Liver (tissue), 9 donors: ENCODE measurements around the gene C12orf57. TPM values are rescaled to one million over a fixed set of nuclear protein-coding genes. Genes with fewer than 3 reads are reported as not detected.
A peak's percentile ranks its signal among the peaks of the same experiment; 100 is the strongest.

ENCODE experiments used
- DNase-seq: peaks from one replicate; pipeline ENCODE4 v3.0.0-alpha.2; 2017; ENCODE audit warnings: low spot score
- H3K27ac ChIP-seq, 2 donors: one replicate each; pipeline ENCODE4 v1.7.0; 2013; ENCODE audit warnings: inconsistent platforms in 2 of 2, low read length in 2 of 2, control low read depth in 1 of 2, low read depth in 1 of 2, mild to moderate bottlenecking in 1 of 2
- H3K27me3 ChIP-seq, 4 donors: one replicate each; pipeline versions ENCODE4 v1.6.1 to v1.7.0; 2013; ENCODE audit warnings: low read length in 3 of 4, inconsistent platforms in 1 of 4, mild to moderate bottlenecking in 1 of 4, moderate library complexity in 1 of 4; ENCODE audit not compliant: control insufficient read depth in 4 of 4, insufficient read depth in 4 of 4
- H3K36me3 ChIP-seq, 4 donors: one replicate each; pipeline versions ENCODE4 v1.6.1 to v1.7.0; 2013; ENCODE audit warnings: low read length in 3 of 4, mild to moderate bottlenecking in 3 of 4, low read depth in 1 of 4, moderate library complexity in 1 of 4; ENCODE audit not compliant: control insufficient read depth in 4 of 4, insufficient read depth in 3 of 4
- H3K4me1 ChIP-seq, 4 donors: one replicate each; pipeline versions ENCODE4 v1.6.1 to v1.7.0; 2013; ENCODE audit warnings: low read length in 3 of 4, mild to moderate bottlenecking in 3 of 4, moderate library complexity in 1 of 4; ENCODE audit not compliant: control insufficient read depth in 4 of 4, insufficient read depth in 4 of 4
- H3K4me3 ChIP-seq, 3 donors: one replicate each; pipeline versions ENCODE4 v1.6.1 to v1.7.0; 2013; ENCODE audit warnings: low read length in 3 of 3, control low read depth in 1 of 3, low read depth in 1 of 3, mild to moderate bottlenecking in 1 of 3
- H3K9ac ChIP-seq, 2 donors: one replicate each; pipeline ENCODE4 v1.7.0; 2013; ENCODE audit warnings: low read length in 2 of 2, mild to moderate bottlenecking in 2 of 2, moderate library complexity in 2 of 2, control low read depth in 1 of 2, low read depth in 1 of 2
- H3K9me3 ChIP-seq, 4 donors: one replicate each; pipeline versions ENCODE4 v1.6.1 to v1.7.0; 2013; ENCODE audit warnings: low read length in 3 of 4; ENCODE audit not compliant: control insufficient read depth in 4 of 4
- ATF3 ChIP-seq: IDR thresholded peaks from 2 replicates; pipeline ENCODE4 v1.6.1; 2016; ENCODE audit warnings: antibody characterized with exemption
- CTCF ChIP-seq: fragments of 150-350 bp; IDR thresholded peaks from 2 replicates; pipeline ENCODE4 v1.5.1; 2017; ENCODE audit warnings: improper control_type of control experiment, low read depth, low read length; ENCODE audit not compliant: missing input control
- EGR1 ChIP-seq, 2 donors: IDR thresholded peaks; 2 replicates each; pipeline ENCODE4 v1.6.1; 2016 to 2018; ENCODE audit warnings: antibody characterized with exemption in 2 of 2, low read depth in 2 of 2
- FOXA1 ChIP-seq: IDR thresholded peaks from 2 replicates; pipeline ENCODE4 v1.6.1; 2016; ENCODE audit warnings: antibody characterized with exemption
- FOXA2 ChIP-seq: IDR thresholded peaks from 2 replicates; pipeline ENCODE4 v1.6.1; 2016; ENCODE audit warnings: antibody characterized with exemption
- GABPA ChIP-seq, 2 donors: IDR thresholded peaks in 1 of 2; conservative IDR thresholded peaks in 1 of 2; 2 replicates each; pipeline ENCODE4 v1.6.1; 2016; ENCODE audit warnings: antibody characterized with exemption in 2 of 2, mild to moderate bottlenecking in 1 of 2, moderate library complexity in 1 of 2
- HNF4A ChIP-seq, 2 donors: conservative IDR thresholded peaks; 2 replicates each; pipeline ENCODE4 v1.6.1; 2016; ENCODE audit warnings: antibody characterized with exemption in 2 of 2, mild to moderate bottlenecking in 2 of 2
- HNF4G ChIP-seq: IDR thresholded peaks from 2 replicates; pipeline ENCODE4 v1.6.1; 2016; ENCODE audit warnings: antibody characterized with exemption
- JUND ChIP-seq, 2 donors: IDR thresholded peaks; 2 replicates each; pipeline ENCODE4 v1.6.1; 2016; ENCODE audit warnings: antibody characterized with exemption in 2 of 2
- MAX ChIP-seq: IDR thresholded peaks from 2 replicates; pipeline ENCODE4 v1.6.1; 2016; ENCODE audit warnings: antibody characterized with exemption
- NR2F2 ChIP-seq: IDR thresholded peaks from 2 replicates; pipeline ENCODE4 v1.6.1; 2016; ENCODE audit warnings: antibody characterized with exemption
- RAD21 ChIP-seq, 2 donors: IDR thresholded peaks; 2 replicates each; pipeline ENCODE4 v1.6.1; 2016; ENCODE audit warnings: antibody characterized with exemption in 2 of 2, mild to moderate bottlenecking in 2 of 2
- REST ChIP-seq: IDR thresholded peaks from 2 replicates; pipeline ENCODE4 v1.6.1; 2016; ENCODE audit warnings: antibody characterized with exemption, mild to moderate bottlenecking
- RXRA ChIP-seq, 2 donors: IDR thresholded peaks; 2 replicates each; pipeline ENCODE4 v1.6.1; 2017 to 2018; ENCODE audit warnings: antibody characterized with exemption in 2 of 2, mild to moderate bottlenecking in 1 of 2
- SP1 ChIP-seq: IDR thresholded peaks from 2 replicates; pipeline ENCODE4 v1.6.1; 2018; ENCODE audit warnings: antibody characterized with exemption, mild to moderate bottlenecking
- TAF1 ChIP-seq: conservative IDR thresholded peaks from 2 replicates; pipeline ENCODE4 v1.6.1; 2016; ENCODE audit warnings: antibody characterized with exemption, mild to moderate bottlenecking
- YY1 ChIP-seq: IDR thresholded peaks from 2 replicates; pipeline ENCODE4 v1.6.1; 2016; ENCODE audit warnings: antibody characterized with exemption, mild to moderate bottlenecking
- ZBTB33 ChIP-seq: IDR thresholded peaks from 2 replicates; pipeline ENCODE4 v1.6.1; 2016; ENCODE audit warnings: antibody characterized with exemption
- WGBS: extraction: QIAGEN DNeasy Blood & Tissue Kit; methylation state at CpG from one replicate; pipeline ENCODE4 v1.1.7; 2013; 5-methylcytosine and 5-hydroxymethylcytosine counted together
- polyA plus RNA-seq, 2 donors: library from polyadenylated mRNA; stranded (reverse) in 1 of 2; unstranded in 1 of 2; fragments of 200-250 nt in 1 of 2; fragments of >200 nt in 1 of 2; fragmentation: Nextera tagmentation in 1 of 2; extraction: Ambion mirVana in 1 of 2; gene quantifications; one replicate each; pipeline versions ENCODE4 v1.2.1 to v1.2.3, GENCODE V29; 2013 to 2015
- total RNA-seq, 2 donors: library from RNA; depleted of rRNA; stranded (reverse); fragments of >200 nt; gene quantifications; one replicate each; pipeline ENCODE4 v1.2.3, GENCODE V29; 2014
- donor health status: healthy.
- donor health status: healthy.
- donor health status: healthy.
- donor health status: healthy.
- donor health status: healthy.

Gene C12orf57
- total and polyA plus RNA-seq, 4 donors: 49.2 to 193 (median 65.7) TPM

- H3K9me3 ChIP-seq: no peaks in the 10 kb centered on the region
- DNase-seq: no peak
- peak overlapping the region; percentile 86 to 96 for H3K27ac ChIP-seq
- no peaks in the 10 kb centered on the region for H3K36me3 ChIP-seq
- peaks cover 9 to 38% (median 27%) of the 10 kb centered on the region in 4 donors for H3K4me1 ChIP-seq
- TF ChIP-seq GABPA (IDR thresholded peaks at IDR 0.05 in 1 of 2, conservative IDR thresholded peaks at IDR 0.05 in 1 of 2) (no peak), EGR1 (IDR thresholded peaks at IDR 0.05; ENCODE audit: low read depth in 2 of 2) (no peak), YY1 (no peak), TAF1 (no peak), FOXA2 (no peak), JUND (IDR thresholded peaks at IDR 0.05) (no peak), RAD21 (IDR thresholded peaks at IDR 0.05) (no peak), ZBTB33 (no peak), NR2F2 (no peak), REST (no peak), ATF3 (no peak), CTCF (no peak)
- peak overlapping the region; percentile 56 to 69 (median 67) for H3K4me3 ChIP-seq
- H3K9ac ChIP-seq: peak overlapping the region in 1 of 2 donors; percentile 52
- H3K27me3 ChIP-seq: no peaks in the 10 kb centered on the region
- WGBS: 50% methylated on average over 8 of the region's 8 CpGs
Observed at GRCh38 chr12:6946920-6947374, 3.1 kb downstream of the C12orf57 start.

- no peak overlapping the region for H3K9ac ChIP-seq
- DNase-seq: no peak
- H3K4me1 ChIP-seq: peaks cover 9 to 38% (median 27%) of the 10 kb centered on the region in 4 donors
- 87% methylated on average over 8 of the region's 8 CpGs for WGBS
- TF ChIP-seq ZBTB33: no peak
- no peak for TF ChIP-seq MAX
- no peak for TF ChIP-seq EGR1 (IDR thresholded peaks at IDR 0.05; ENCODE audit: low read depth in 2 of 2)
- no peak for TF ChIP-seq FOXA1
- TF ChIP-seq HNF4G: no peak
- TF ChIP-seq RAD21 (IDR thresholded peaks at IDR 0.05): no peak
- no peak for TF ChIP-seq JUND (IDR thresholded peaks at IDR 0.05)
- no peak for TF ChIP-seq GABPA (IDR thresholded peaks at IDR 0.05 in 1 of 2, conservative IDR thresholded peaks at IDR 0.05 in 1 of 2)
- no peak for TF ChIP-seq HNF4A (conservative IDR thresholded peaks at IDR 0.05)
- no peak for TF ChIP-seq ATF3
- TF ChIP-seq SP1: no peak
- TF ChIP-seq NR2F2: no peak
- TF ChIP-seq TAF1: no peak
- TF ChIP-seq RXRA (IDR thresholded peaks at IDR 0.05): no peak
- TF ChIP-seq YY1: no peak
- no peaks in the 10 kb centered on the region for H3K27me3 ChIP-seq
- no peak overlapping the region for H3K4me3 ChIP-seq
- no peaks in the 10 kb centered on the region for H3K9me3 ChIP-seq
- no peak overlapping the region for H3K27ac ChIP-seq
- no peaks in the 10 kb centered on the region for H3K36me3 ChIP-seq
Observed at GRCh38 chr12:6947615-6948014, 3.8 kb downstream of the C12orf57 start.
